ENCODE measurements around the gene USP48. TPM values are rescaled to one million over a fixed set of nuclear protein-coding genes. Genes with fewer than 3 reads are reported as not detected.
"Not testable (repeated sequence)": the region's sequence is repeated elsewhere in the genome, so short reads cannot be mapped to it uniquely, and the experiment has no call there.

The USP48 gene
- total RNA-seq, 1 experiment from 2014 or later: 84.8 TPM

DNA sequence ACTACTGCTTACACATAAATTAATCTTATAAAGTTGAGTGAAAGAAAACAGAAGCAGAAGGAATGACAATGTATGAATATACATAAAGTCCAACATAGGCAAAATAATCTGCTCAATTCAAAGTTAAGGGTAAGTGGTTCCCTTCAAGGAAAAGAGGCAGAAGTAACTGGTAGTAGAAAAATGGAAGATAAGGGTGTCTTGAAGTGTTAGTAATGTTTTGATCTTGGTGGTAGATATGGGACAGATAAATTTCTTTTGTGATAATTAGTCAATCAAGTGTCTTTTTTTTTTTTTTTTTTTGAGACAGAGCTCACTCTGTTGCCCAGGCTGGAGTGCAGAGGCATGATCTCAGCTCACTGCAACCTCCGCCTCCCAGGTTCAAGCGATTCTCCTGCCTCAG is 12.7 kb downstream of the USP48 start:
- Histone ChIP-seq H3K9ac (ENCODE audit: extremely low read depth, insufficient read length, low read length) (no peak overlapping the region), H2AK5ac (ENCODE audit: insufficient read length, low read length) (no peak overlapping the region), H4K8ac (replicated peaks; ENCODE audit: insufficient read length, low read depth, low read length) (no peak overlapping the region), H2BK15ac (ENCODE audit: low read depth, low read length) (no peak overlapping the region), H3K23me2 (ENCODE audit: insufficient read length, low read depth, low read length, poor library complexity, severe bottlenecking) (no peaks in the 10 kb centered on the region), H3K18ac (ENCODE audit: insufficient read length, low read depth, low read length) (no peak overlapping the region), H3K23ac (ENCODE audit: insufficient read length, low read depth, low read length) (no peak overlapping the region), H3K79me2 (ENCODE audit: insufficient read depth, low read length) (peaks cover 35% of the 10 kb centered on the region), H3K79me1 (ENCODE audit: insufficient read depth, low read depth, low read length, poor library complexity, severe bottlenecking) (peaks cover 6% of the 10 kb centered on the region), H4K5ac (ENCODE audit: insufficient read length, low read depth, low read length) (no peak overlapping the region), H4K91ac (ENCODE audit: insufficient read length, low read depth, low read length) (no peak overlapping the region), H2BK5ac (ENCODE audit: insufficient read length, low read length) (no peak overlapping the region), H3K56ac (ENCODE audit: insufficient read length, low read depth, low read length) (no peak overlapping the region), H3T11ph (ENCODE audit: low read length) (no peak overlapping the region), H2BK120ac (ENCODE audit: low read depth, low read length, poor library complexity, severe bottlenecking) (no peak overlapping the region), H4K20me1 (ENCODE audit: control insufficient read depth, insufficient read depth, insufficient read length) (no peaks in the 10 kb centered on the region), H3K4ac (ENCODE audit: low read depth, low read length) (no peak overlapping the region), H2BK12ac (ENCODE audit: insufficient read length, low read depth, low read length) (no peak overlapping the region), H3K27me3 (ENCODE audit: insufficient read depth, low read length) (no peaks in the 10 kb centered on the region), H3K4me2 (ENCODE audit: insufficient read depth, insufficient read length, low read length) (no peak overlapping the region), H2AFZ (ENCODE audit: low read length) (no peak overlapping the region), H3K9me3 (ENCODE audit: control insufficient read depth, low read depth, low read length) (no peaks in the 10 kb centered on the region), H2BK20ac (ENCODE audit: low read depth, low read length, poor library complexity, severe bottlenecking) (no peak overlapping the region), H3K14ac (ENCODE audit: insufficient read depth, low read length) (no peak overlapping the region), H3K4me1 (ENCODE audit: insufficient read depth, low read length) (no peaks in the 10 kb centered on the region; the same call in 1 of the 2 replicates), H3K27ac (ENCODE audit: insufficient read length, low read depth, low read length) (no peak overlapping the region)
- WGBS (ENCODE audit: extremely low coverage, insufficient read length, low lambda C conversion rate): no CpG with 5 or more reads among the region's 2 CpGs
- no peak overlapping the region for H3K4me3 Mint-ChIP-seq
- TF ChIP-seq, protein P1, sequence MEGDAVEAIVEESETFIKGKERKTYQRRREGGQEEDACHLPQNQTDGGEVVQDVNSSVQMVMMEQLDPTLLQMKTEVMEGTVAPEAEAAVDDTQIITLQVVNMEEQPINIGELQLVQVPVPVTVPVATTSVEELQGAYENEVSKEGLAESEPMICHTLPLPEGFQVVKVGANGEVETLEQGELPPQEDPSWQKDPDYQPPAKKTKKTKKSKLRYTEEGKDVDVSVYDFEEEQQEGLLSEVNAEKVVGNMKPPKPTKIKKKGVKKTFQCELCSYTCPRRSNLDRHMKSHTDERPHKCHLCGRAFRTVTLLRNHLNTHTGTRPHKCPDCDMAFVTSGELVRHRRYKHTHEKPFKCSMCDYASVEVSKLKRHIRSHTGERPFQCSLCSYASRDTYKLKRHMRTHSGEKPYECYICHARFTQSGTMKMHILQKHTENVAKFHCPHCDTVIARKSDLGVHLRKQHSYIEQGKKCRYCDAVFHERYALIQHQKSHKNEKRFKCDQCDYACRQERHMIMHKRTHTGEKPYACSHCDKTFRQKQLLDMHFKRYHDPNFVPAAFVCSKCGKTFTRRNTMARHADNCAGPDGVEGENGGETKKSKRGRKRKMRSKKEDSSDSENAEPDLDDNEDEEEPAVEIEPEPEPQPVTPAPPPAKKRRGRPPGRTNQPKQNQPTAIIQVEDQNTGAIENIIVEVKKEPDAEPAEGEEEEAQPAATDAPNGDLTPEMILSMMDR (conservative IDR thresholded peaks at IDR 0.05): no peak
- peaks cover 11 to 17% of the 10 kb centered on the region in 2 experiments for H3K4me1 Mint-ChIP-seq
- peaks cover 0 to 9% (median 0%) of the 10 kb centered on the region in 3 experiments; a peak in 4 of 7 replicates for H3K36me3 Mint-ChIP-seq (ENCODE audit: insufficient read depth in 1 of 3, low read depth in 3 of 3)
- DNase-seq: no peak
- peak overlapping the region in 2 of 3 experiments; percentile 3 to 14; a peak in 2 of 7 replicates for H3K27ac Mint-ChIP-seq
- no peaks in the 10 kb centered on the region for H3K9me3 Mint-ChIP-seq
- H3K27me3 Mint-ChIP-seq (ENCODE audit: low read depth): no peaks in the 10 kb centered on the region

DNA sequence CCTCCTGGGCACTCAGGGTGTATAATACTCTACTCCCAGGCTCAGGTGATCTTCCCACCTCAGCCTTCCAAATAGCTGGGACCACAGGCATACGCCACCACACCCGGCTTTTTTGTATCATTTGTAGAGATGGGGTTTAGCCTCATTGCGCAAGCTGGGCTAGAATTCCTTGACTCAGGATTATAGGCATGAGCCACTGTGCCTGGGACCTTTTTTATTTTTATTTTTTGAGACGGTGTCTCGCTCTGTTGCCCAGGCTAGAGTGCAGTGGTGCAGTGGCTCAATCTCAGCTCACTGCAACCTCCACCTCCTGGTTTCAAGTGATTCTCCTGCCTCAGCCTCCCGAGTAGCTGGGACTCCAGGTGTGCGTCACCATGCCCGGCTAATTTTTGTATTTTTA is 15.8 kb downstream of the USP48 start:
- not testable (repeated sequence) for H3K27ac ChIP-seq (ENCODE audit: insufficient read length, low read depth, low read length); H4K8ac ChIP-seq (replicated peaks; ENCODE audit: insufficient read length, low read depth, low read length); H2BK5ac ChIP-seq (ENCODE audit: insufficient read length, low read length); H3K27me3 Mint-ChIP-seq (ENCODE audit: low read depth); H3K4me2 ChIP-seq (ENCODE audit: insufficient read depth, insufficient read length, low read length); H2BK15ac ChIP-seq (ENCODE audit: low read depth, low read length); H2AK5ac ChIP-seq (ENCODE audit: insufficient read length, low read length); H3K9me3 ChIP-seq (ENCODE audit: control insufficient read depth, low read depth, low read length); H3K18ac ChIP-seq (ENCODE audit: insufficient read length, low read depth, low read length); H3K9ac ChIP-seq (ENCODE audit: extremely low read depth, insufficient read length, low read length); H4K5ac ChIP-seq (ENCODE audit: insufficient read length, low read depth, low read length); H3K9me3 Mint-ChIP-seq; H2BK120ac ChIP-seq (ENCODE audit: low read depth, low read length, poor library complexity, severe bottlenecking); H4K91ac ChIP-seq (ENCODE audit: insufficient read length, low read depth, low read length); H3K27me3 ChIP-seq (ENCODE audit: insufficient read depth, low read length); H3K36me3 Mint-ChIP-seq (ENCODE audit: insufficient read depth in 1 of 3, low read depth in 3 of 3); H3K4me1 ChIP-seq (ENCODE audit: insufficient read depth, low read length); H3K14ac ChIP-seq (ENCODE audit: insufficient read depth, low read length); DNase-seq; H2BK20ac ChIP-seq (ENCODE audit: low read depth, low read length, poor library complexity, severe bottlenecking); H3T11ph ChIP-seq (ENCODE audit: low read length); H2BK12ac ChIP-seq (ENCODE audit: insufficient read length, low read depth, low read length); H3K56ac ChIP-seq (ENCODE audit: insufficient read length, low read depth, low read length); H2AFZ ChIP-seq (ENCODE audit: low read length); H4K20me1 ChIP-seq (ENCODE audit: control insufficient read depth, insufficient read depth, insufficient read length); H3K23me2 ChIP-seq (ENCODE audit: insufficient read length, low read depth, low read length, poor library complexity, severe bottlenecking); H3K23ac ChIP-seq (ENCODE audit: insufficient read length, low read depth, low read length); H3K4ac ChIP-seq (ENCODE audit: low read depth, low read length); H3K4me3 Mint-ChIP-seq
- peaks cover 13% of the 10 kb centered on the region for H3K79me1 ChIP-seq (ENCODE audit: insufficient read depth, low read depth, low read length, poor library complexity, severe bottlenecking)
- Mint-ChIP-seq H3K27ac (peak overlapping the region in 1 of 3 experiments; percentile 31; a peak in 1 of 7 replicates), H3K4me1 (peaks cover 22 to 37% of the 10 kb centered on the region in 2 experiments)
- H3K79me2 ChIP-seq (ENCODE audit: insufficient read depth, low read length): peaks cover 34% of the 10 kb centered on the region; the same call in 1 of the 2 replicates
- no CpG with 5 or more reads among the region's 8 CpGs for WGBS (ENCODE audit: extremely low coverage, insufficient read length, low lambda C conversion rate)
